ENCODE data around the gene BRCA1.

Gene BRCA1

GRCh38 chr17:43042025-43042628 is 83.0 kb downstream of the BRCA1 start:
- TF ChIP-seq TCF4 (CRISPR knock-in tag; IDR thresholded peaks at IDR 0.05; ENCODE audit: borderline replicate concordance) (no peak), ZFP30 (CRISPR knock-in tag; IDR thresholded peaks at IDR 0.05) (no peak)
- ATAC-seq, result no peak

GRCh38 chr17:43040655-43041054 is 84.5 kb downstream of the BRCA1 start:
- no peak for TF ChIP-seq POU6F1 (CRISPR knock-in tag; IDR thresholded peaks at IDR 0.05; ENCODE audit: borderline replicate concordance, low read depth)
- TF ChIP-seq SNAI2 (CRISPR knock-in tag; IDR thresholded peaks at IDR 0.05), result no peak
- no peak for TF ChIP-seq ZC3H10 (CRISPR knock-in tag; IDR thresholded peaks at IDR 0.05)
- no peak for TF ChIP-seq OSR1 (CRISPR knock-in tag; IDR thresholded peaks at IDR 0.05)
- TF ChIP-seq PPARA (CRISPR knock-in tag; IDR thresholded peaks at IDR 0.05; ENCODE audit: borderline replicate concordance), result no peak
- no peak for ATAC-seq

GRCh38 chr17:43039646-43040045 is 85.5 kb downstream of the BRCA1 start:
- ATAC-seq, result no peak
- no peak for TF ChIP-seq ZNF565 (CRISPR knock-in tag; conservative IDR thresholded peaks at IDR 0.05; ENCODE audit: low read depth)
- TF ChIP-seq ISL1 (CRISPR knock-in tag; IDR thresholded peaks at IDR 0.05), result no peak
- TF ChIP-seq ARNTL (CRISPR knock-in tag; IDR thresholded peaks at IDR 0.05; ENCODE audit: borderline replicate concordance, low read depth), result no peak
- TF ChIP-seq TCF4 (CRISPR knock-in tag; IDR thresholded peaks at IDR 0.05; ENCODE audit: borderline replicate concordance), result no peak
- no peak for TF ChIP-seq OSR1 (CRISPR knock-in tag; IDR thresholded peaks at IDR 0.05)
- TF ChIP-seq SNAI2 (CRISPR knock-in tag; IDR thresholded peaks at IDR 0.05), result no peak
- TF ChIP-seq PPARA (CRISPR knock-in tag; IDR thresholded peaks at IDR 0.05; ENCODE audit: borderline replicate concordance), result no peak
- TF ChIP-seq, protein P1, sequence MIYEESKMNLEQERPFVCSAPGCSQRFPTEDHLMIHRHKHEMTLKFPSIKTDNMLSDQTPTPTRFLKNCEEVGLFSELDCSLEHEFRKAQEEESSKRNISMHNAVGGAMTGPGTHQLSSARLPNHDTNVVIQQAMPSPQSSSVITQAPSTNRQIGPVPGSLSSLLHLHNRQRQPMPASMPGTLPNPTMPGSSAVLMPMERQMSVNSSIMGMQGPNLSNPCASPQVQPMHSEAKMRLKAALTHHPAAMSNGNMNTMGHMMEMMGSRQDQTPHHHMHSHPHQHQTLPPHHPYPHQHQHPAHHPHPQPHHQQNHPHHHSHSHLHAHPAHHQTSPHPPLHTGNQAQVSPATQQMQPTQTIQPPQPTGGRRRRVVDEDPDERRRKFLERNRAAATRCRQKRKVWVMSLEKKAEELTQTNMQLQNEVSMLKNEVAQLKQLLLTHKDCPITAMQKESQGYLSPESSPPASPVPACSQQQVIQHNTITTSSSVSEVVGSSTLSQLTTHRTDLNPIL (CRISPR knock-in tag; IDR thresholded peaks at IDR 0.05; ENCODE audit: low read depth), result no peak
- no peak for TF ChIP-seq POU6F1 (CRISPR knock-in tag; IDR thresholded peaks at IDR 0.05; ENCODE audit: borderline replicate concordance, low read depth)
- no peak for TF ChIP-seq ESRRG (CRISPR knock-in tag; IDR thresholded peaks at IDR 0.05)
- TF ChIP-seq PATZ1 (CRISPR knock-in tag; IDR thresholded peaks at IDR 0.05; ENCODE audit: borderline replicate concordance), result no peak
- no peak for TF ChIP-seq ZNF70 (CRISPR knock-in tag; IDR thresholded peaks at IDR 0.05)
- no peak for TF ChIP-seq BACH2 (CRISPR knock-in tag; IDR thresholded peaks at IDR 0.05; ENCODE audit: borderline replicate concordance)
- no peak for TF ChIP-seq ZNF8 (CRISPR knock-in tag; IDR thresholded peaks at IDR 0.05)
- no peak for TF ChIP-seq CSDC2 (CRISPR knock-in tag; IDR thresholded peaks at IDR 0.05)
- no peak for TF ChIP-seq ZFP3 (CRISPR knock-in tag; IDR thresholded peaks at IDR 0.05)
- no peak for TF ChIP-seq TOX (CRISPR knock-in tag; IDR thresholded peaks at IDR 0.05; ENCODE audit: borderline replicate concordance)
- TF ChIP-seq ZC3H10 (CRISPR knock-in tag; IDR thresholded peaks at IDR 0.05), result no peak
- no peak for TF ChIP-seq ZFP30 (CRISPR knock-in tag; IDR thresholded peaks at IDR 0.05)

DNA sequence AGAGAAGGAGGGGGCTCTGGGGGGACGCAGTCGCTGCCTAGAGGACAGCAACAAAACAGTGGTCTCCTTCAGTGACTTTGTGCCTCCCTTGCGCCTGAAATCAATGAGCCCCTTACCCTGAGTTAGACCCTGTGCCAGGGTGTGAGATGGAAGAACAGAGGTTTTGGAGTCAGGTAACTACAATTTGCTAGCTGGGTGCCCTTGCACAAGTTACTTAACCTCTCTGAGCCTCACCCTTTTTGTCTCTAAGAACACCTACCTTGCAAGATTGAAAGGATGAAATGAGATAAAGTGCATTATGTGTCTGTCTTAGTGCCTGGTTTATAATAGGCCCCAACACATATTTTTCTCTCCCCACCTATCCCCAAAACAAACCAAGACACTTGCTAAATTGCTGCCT is 90.3 kb downstream of the BRCA1 start:
- ATAC-seq, result no peak
- TF ChIP-seq SNAI2 (CRISPR knock-in tag; IDR thresholded peaks at IDR 0.05) (no peak), PPARA (CRISPR knock-in tag; IDR thresholded peaks at IDR 0.05; ENCODE audit: borderline replicate concordance) (no peak), ZNF565 (CRISPR knock-in tag; conservative IDR thresholded peaks at IDR 0.05; ENCODE audit: low read depth) (no peak), ESRRG (CRISPR knock-in tag; IDR thresholded peaks at IDR 0.05) (no peak), POU6F1 (CRISPR knock-in tag; IDR thresholded peaks at IDR 0.05; ENCODE audit: borderline replicate concordance, low read depth) (no peak), GLIS3 (CRISPR knock-in tag; IDR thresholded peaks at IDR 0.05) (no peak)
- TF ChIP-seq, protein P2, sequence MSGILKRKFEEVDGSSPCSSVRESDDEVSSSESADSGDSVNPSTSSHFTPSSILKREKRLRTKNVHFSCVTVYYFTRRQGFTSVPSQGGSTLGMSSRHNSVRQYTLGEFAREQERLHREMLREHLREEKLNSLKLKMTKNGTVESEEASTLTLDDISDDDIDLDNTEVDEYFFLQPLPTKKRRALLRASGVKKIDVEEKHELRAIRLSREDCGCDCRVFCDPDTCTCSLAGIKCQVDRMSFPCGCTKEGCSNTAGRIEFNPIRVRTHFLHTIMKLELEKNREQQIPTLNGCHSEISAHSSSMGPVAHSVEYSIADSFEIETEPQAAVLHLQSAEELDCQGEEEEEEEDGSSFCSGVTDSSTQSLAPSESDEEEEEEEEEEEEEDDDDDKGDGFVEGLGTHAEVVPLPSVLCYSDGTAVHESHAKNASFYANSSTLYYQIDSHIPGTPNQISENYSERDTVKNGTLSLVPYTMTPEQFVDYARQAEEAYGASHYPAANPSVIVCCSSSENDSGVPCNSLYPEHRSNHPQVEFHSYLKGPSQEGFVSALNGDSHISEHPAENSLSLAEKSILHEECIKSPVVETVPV (CRISPR knock-in tag; IDR thresholded peaks at IDR 0.05), result no peak
- TF ChIP-seq, protein P1 (CRISPR knock-in tag; IDR thresholded peaks at IDR 0.05; ENCODE audit: low read depth), result no peak
